GM19025 (cell line): ENCODE results near the gene OR2L13.
"Not testable (repeated sequence)": the region's sequence is repeated elsewhere in the genome, so short reads cannot be mapped to it uniquely, and the experiment has no call there.

ENCODE experiments used
- ATAC-seq: cut with Tn5 transposase; IDR thresholded peaks from one replicate; pipeline ENCODE4 v1.9.1; 2021; ENCODE audit warnings: mild to moderate bottlenecking, low read depth, moderate library complexity; ENCODE audit not compliant: unreplicated experiment

Gene OR2L13

GRCh38 chr1:248094884-248095283, at the start of gene OR2L13:
OR2L13 (plus strand) TSS chr1:248095184; CDS start chr1:248099376, 4,192 bp downstream.
- ATAC-seq = no peak

GRCh38 chr1:248045209-248045608, 49.8 kb upstream of the OR2L13 start:
- ATAC-seq = no peak

- ATAC-seq = no peak
These were observed 48.4 kb upstream of the OR2L13 start, which contains the start of gene OR2L3 for GRCh38 chr1:248046536-248046935. OR2L3 (plus strand) TSS chr1:248046836; CDS start chr1:248060682, 13,846 bp downstream.

DNA sequence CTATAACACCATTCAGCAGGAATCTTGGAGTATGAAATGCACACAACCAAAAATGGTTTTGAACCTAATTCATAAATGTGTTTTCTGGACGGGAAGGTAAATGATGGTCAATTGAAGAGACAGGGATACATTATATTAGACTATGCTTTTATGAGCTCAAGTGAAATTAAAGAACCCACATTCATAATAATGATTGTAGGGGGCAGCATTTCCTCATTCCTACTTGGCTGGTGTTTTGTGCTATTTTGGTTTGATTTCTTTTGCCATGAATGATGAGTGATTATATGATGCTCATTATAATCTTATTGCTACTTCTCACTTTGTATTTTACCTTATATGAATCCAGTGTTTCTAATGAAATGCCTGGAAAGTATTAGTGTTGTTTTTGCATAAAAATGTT, 48.0 kb upstream of the OR2L13 start:
- ATAC-seq = no peak

DNA sequence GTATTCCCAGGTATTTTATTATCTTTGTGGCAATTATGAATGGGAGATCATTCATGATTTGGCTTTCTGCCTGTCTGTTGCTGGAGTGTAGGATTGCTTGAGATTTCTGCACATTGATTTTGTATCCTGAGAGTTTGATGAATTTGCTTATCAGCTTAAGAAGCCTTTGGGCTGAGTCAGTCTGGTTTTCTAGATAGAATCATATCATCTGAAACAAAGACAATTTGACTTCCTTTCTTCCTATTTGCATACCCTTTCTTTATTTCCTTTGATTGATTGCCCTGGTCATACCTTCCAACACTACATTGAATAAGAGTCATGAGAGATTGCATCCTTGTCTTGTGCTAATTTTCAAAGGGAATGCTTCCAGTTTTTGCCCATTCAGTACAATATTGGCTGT, 40.3 kb upstream of the OR2L13 start:
- no peak for ATAC-seq

- ATAC-seq = no peak
These were observed 39.7 kb upstream of the OR2L13 start for GRCh38 chr1:248055261-248055660.

- ATAC-seq = no peak
These were observed 29.9 kb upstream of the OR2L13 start for GRCh38 chr1:248065071-248065470.

DNA sequence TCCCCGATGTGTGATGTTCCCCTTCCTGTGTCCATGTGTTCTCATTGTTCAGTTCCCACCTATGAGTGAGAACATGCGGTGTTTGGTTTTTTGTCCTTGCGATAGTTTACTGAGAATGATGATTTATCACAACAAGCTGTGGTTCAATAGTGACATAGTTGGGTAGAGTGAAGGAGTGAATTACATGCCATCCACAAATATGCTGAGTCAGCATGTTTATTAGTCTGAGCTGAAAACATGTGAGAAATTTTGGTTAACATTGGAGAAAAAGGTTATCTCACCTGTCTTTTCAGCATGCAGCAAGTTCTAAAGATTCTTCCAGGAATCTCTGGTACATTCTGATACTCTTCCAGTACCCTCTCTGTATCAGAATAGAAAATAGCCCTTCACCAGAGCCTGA, 29.4 kb upstream of the OR2L13 start:
- ATAC-seq = no peak

DNA sequence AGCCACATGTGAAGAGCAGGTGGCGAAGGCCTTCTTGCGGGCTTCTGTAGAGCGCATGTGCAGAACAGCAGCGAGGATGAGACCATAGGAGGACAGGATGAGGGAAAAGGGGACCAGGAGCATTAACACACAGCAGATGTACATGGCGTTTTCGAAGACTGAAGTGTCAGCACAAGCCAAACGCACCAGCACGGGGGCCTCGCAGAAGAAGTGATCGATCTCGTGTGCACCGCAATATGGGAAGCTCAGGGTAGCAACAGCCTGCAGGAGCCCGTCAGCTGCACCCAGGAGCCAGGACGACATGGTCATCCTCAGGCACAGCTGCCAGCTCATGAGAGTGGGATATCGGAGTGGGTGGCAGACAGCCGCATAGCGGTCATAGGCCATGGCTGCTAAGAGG, 11.1 kb upstream of the OR2L13 start:
- ATAC-seq = not testable (repeated sequence)

DNA sequence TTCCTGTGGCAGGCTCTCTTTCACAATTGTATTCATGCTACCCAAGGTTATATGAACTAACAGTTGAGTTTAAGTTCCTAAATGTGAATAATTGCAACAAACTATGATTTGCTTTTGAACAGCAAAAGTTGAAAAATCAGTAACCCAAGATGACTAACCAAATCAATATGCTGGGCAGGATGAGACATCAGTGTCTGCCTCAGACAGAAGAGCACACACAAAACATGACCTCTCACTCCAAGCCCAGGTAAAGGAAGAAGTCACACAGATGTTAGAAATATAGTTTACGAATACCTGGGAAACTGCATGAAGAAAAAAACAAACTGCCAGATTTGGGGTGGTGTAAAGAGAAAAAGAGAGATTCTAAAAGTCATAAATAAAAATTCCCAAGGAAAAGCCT, 3.5 kb downstream of the OR2L13 start:
- ATAC-seq = no peak

GRCh38 chr1:248102847-248103246, 7.9 kb downstream of the OR2L13 start:
- no peak for ATAC-seq

GRCh38 chr1:248111157-248111556, 16.2 kb downstream of the OR2L13 start:
- ATAC-seq = no peak

DNA sequence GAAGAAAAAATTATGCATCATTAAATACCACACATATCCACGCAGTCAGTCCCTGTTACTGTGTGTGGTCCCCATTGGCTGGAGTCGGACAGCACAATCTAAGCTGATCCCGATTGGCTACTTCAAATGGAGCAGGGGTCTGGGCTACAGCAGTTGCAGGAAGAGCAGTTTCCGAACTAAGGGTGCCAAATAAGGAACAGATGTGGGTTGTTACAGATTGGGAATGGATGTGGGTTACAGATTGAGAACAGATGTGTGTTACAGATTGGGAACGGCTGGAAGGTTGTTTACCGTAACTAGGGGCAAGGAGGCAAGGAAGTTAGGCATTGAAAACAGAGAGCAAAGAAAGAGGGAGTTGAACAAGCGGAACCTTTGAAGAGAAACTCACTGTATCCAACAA, 19.9 kb downstream of the OR2L13 start:
- no peak for ATAC-seq

- ATAC-seq = no peak
These were observed 32.7 kb downstream of the OR2L13 start for GRCh38 chr1:248127653-248128052.

GRCh38 chr1:248136811-248137210, 41.8 kb downstream of the OR2L13 start:
- ATAC-seq = no peak

- no peak for ATAC-seq
These were observed 45.9 kb downstream of the OR2L13 start for GRCh38 chr1:248140846-248141245.

GRCh38 chr1:248143311-248143710, 48.3 kb downstream of the OR2L13 start:
- no peak for ATAC-seq

GRCh38 chr1:248144513-248145198, 49.7 kb downstream of the OR2L13 start, which contains the start of gene OR2M5:
OR2M5 (plus strand) TSS chr1:248145148; CDS start chr1:248145148, 0 bp downstream.
- no peak for ATAC-seq
